Inferior parietal cortex (tissue), 1 donor: Measurements from ENCODE around the gene BTBD10.

Source experiments
- DNase-seq: peaks from one replicate; pipeline ENCODE4 v3.0.0-alpha.2; 2016; ENCODE audit errors: extremely low spot score

BTBD10 gene

GRCh38 chr11:13375798-13376197 is 87.2 kb downstream of the BTBD10 start:
- no peak for DNase-seq

GRCh38 chr11:13373216-13373615 is 89.8 kb downstream of the BTBD10 start:
- no peak for DNase-seq

- no peak for DNase-seq
Observed at GRCh38 chr11:13368041-13368446, 95.0 kb downstream of the BTBD10 start.

- no peak for DNase-seq
Observed at GRCh38 chr11:13367115-13367514, 95.9 kb downstream of the BTBD10 start.

- no peak for DNase-seq
Observed at GRCh38 chr11:13366266-13367026, 96.6 kb downstream of the BTBD10 start.

- DNase-seq: no peak
Observed at GRCh38 chr11:13364388-13364787, 98.6 kb downstream of the BTBD10 start.

- no peak for DNase-seq
Observed at GRCh38 chr11:13362596-13363109, 100.4 kb downstream of the BTBD10 start.

- peak; percentile 72 for DNase-seq
Observed at GRCh38 chr11:13358596-13359270, 104.3 kb downstream of the BTBD10 start.

- DNase-seq: no peak
Observed at GRCh38 chr11:13357232-13357631, 105.8 kb downstream of the BTBD10 start.

- no peak for DNase-seq
Observed at GRCh38 chr11:13355191-13355590, 107.8 kb downstream of the BTBD10 start.

GRCh38 chr11:13354335-13354734 is 108.7 kb downstream of the BTBD10 start:
- no peak for DNase-seq

- no peak for DNase-seq
Observed at GRCh38 chr11:13352711-13353110, 110.3 kb downstream of the BTBD10 start.

GRCh38 chr11:13349581-13349980 is 113.4 kb downstream of the BTBD10 start:
- DNase-seq: no peak

GRCh38 chr11:13349046-13349445 is 114.0 kb downstream of the BTBD10 start:
- DNase-seq: no peak

- no peak for DNase-seq
Observed at GRCh38 chr11:13348305-13348704, 114.7 kb downstream of the BTBD10 start.

GRCh38 chr11:13347901-13348300 is 115.1 kb downstream of the BTBD10 start:
- DNase-seq: no peak

- DNase-seq: no peak
Observed at GRCh38 chr11:13346470-13346869, 116.6 kb downstream of the BTBD10 start.

GRCh38 chr11:13344818-13345217 is 118.2 kb downstream of the BTBD10 start:
- no peak for DNase-seq

- peak; percentile 85 for DNase-seq
Observed at GRCh38 chr11:13343931-13344717, 118.9 kb downstream of the BTBD10 start.

GRCh38 chr11:13343067-13343466 is 120.0 kb downstream of the BTBD10 start:
- DNase-seq: no peak

- no peak for DNase-seq
Observed at GRCh38 chr11:13341026-13341425, 122.0 kb downstream of the BTBD10 start.
